GM21526 (cell line): Measurements from ENCODE around the gene CCL16.
"Not testable (repeated sequence)": the region's sequence is repeated elsewhere in the genome, so short reads cannot be mapped to it uniquely, and the experiment has no call there.

ENCODE experiments used
- ATAC-seq: cut with Tn5 transposase; IDR thresholded peaks from one replicate; pipeline ENCODE4 v1.9.1; 2021; ENCODE audit warnings: moderate library complexity; ENCODE audit not compliant: unreplicated experiment, low FRiP score

CCL16 gene

GRCh38 chr17:35943537-35943936 lies 37.8 kb downstream of the CCL16 start, which contains the start of gene LYZL6:
Gene LYZL6, minus strand, starts transcription at chr17:35943713. Its CDS starts 4,357 bp downstream, at chr17:35939356.
- ATAC-seq = no peak

DNA sequence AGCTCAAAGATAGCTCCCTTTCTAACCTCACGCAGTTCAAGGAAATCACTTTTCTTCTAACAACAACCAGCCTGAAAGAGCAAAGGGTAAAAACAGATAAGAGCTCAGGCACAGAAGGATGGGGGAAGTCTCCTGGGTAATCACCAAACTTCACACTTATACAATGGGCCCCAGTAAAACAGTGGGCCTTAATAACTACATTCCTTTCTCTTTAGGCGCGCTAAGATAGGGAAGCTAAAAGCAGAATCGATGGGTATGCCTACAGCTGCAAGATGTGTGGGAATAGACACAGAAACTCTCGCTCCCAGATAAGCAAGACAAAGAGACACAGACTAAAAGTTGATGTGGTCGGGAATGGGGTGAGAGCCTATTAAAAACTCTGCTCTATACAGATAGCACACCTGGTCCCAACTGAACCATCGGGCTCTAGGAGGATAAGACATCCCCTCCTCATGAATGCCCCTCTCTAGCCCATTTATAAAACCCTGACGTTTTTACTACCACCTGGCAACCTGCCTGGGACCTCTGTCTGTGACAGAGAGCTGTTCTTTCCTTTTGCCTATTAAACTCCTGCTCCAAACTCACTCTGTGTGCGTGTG lies 38.6 kb downstream of the CCL16 start:
- no peak for ATAC-seq

DNA sequence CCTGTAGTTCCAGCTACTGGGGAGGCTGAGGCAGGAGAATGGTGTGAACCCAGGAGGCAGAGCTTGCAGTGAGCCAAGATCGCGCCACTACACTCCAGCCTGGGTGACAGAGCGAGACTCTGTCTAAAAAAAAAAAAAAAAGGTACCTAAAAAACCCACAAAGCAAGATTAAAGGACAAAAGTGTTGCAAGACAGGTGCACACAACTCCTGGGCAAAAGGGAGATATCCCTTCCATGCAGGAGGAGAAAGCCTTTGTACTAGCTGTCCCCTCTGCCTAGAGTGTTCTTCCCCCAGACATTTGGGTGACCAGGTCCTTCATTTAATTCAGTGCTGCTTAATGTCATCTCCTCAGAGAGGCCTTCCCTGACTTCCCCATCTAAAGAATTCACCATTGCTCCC lies 42.8 kb downstream of the CCL16 start:
- ATAC-seq = not testable (repeated sequence)

DNA sequence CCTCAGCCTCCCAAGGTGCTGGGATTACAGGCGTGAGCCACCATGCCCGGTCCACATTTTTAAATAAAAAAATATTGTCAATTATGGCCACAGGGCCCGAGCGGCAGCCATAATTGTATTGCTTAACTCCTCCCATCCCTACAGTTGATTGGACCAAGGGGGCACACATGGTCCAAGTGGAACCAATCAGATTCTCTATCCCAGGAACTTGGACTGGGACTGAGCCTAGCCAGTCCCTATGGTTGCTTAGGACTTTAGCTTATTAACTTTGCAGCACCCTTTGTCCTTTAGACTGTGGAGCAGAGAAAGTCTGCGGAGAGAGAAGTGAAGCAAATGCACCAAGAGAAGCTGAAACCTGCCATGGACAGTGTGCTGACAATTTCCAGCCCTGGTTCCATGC lies 45.2 kb downstream of the CCL16 start:
- ATAC-seq = no peak

DNA sequence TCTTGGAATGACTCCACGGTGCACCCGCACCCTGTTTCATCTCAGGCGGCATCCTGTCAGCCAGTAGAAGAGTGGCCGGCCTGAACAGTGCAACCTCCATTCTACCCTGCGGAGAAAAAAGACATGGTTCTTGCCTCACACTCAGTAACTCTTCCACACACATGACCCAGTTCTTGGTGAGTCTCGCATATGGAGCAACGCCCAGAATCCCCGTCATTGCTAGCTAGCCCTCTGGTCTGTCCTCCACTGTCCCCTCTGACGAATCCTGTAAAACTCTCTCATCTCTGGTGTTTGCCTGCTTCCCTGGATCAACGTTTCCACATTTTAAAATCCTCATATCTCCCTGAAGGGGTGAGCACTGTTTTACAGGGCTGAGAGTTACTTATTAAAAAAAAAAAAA lies 46.5 kb downstream of the CCL16 start:
- ATAC-seq = no peak

GRCh38 chr17:35932586-35932985 lies 48.7 kb downstream of the CCL16 start:
- no peak for ATAC-seq

DNA sequence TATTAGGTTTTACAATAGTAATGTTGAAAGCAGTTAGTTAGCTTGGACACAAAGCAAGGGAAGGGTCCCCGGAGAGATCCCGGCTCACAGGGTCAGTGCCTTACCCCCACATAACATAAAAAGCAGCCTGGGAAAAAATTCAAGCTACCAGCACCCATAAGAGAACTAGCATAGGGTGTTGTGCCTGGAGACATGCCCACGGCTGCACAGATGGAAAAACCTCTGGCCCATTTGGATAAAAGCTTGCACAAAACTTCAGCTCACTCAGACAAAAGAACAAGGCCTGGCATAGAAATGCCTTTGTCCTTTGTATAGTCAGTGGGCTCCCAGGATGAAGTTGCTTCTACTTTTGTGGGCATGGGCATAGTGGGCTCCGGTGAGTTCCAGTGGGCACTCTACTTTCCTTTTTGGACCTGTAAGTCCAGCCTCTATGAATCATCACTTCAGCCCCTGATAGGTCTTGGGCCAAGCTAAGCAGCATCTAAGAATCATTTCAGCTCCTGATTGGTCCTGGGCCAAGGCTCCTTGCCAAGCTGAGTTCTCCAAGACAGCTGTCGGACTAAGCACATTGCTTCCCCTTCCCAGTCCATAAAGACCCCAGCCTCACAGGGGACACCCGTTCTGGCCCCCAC lies 49.4 kb downstream of the CCL16 start:
- ATAC-seq = no peak

DNA sequence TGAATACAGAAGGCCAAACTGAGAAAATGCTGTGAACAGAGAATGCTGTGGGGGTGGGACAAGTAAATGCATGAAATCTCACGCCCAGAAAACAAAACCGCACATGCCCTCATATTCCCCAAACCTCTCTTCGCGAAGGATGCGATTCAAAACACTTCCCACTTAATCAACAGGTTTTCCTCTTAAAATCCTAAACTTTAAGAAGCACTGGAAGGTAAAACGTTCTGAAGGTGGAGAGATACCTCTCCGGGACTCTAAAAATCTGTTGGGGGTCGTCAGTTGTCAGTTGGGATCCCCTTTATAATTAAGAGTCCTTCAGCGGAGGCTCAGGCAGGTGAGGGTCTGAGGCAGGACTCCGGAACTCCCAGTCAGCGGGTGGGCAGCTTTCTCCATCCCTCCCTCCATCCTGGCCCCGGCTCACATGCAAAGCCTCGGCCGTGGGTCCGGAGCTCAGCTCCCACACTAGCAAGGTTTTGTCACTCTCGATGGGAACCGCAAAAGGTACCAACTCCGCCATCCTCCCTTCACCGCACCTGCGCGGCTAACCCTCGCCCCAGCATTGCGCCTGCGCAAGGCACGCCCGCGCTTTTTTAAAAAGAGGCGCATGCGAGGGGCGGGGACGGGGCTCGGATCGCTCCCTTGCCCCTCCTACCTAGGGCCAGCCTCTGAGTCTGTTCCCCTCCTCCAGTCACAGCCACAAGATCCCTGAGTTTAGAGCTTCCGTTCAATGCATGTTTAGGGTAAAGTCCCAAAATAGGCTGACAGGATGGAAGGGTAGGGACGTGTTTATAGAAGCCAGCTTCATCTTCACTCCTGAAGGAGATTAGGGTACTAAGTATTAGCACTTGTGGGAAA lies 50.9 kb downstream of the CCL16 start, which contains the start of gene RDM1:
TSS of gene RDM1 (minus strand) at position 563 of the 855 bp plus-strand sequence. CDS start at position 517, 46 bp downstream.
- no peak for ATAC-seq

GRCh38 chr17:35927714-35928113 lies 53.6 kb downstream of the CCL16 start:
- no peak for ATAC-seq
